ENCODE measurements around the gene LIM2. TPM values are rescaled to one million over a fixed set of nuclear protein-coding genes. Genes with fewer than 3 reads are reported as not detected.
"Not testable (repeated sequence)": the region's sequence is repeated elsewhere in the genome, so short reads cannot be mapped to it uniquely, and the experiment has no call there.

Gene LIM2
- total RNA-seq, 1 experiment from 2014 or later: not detected

DNA sequence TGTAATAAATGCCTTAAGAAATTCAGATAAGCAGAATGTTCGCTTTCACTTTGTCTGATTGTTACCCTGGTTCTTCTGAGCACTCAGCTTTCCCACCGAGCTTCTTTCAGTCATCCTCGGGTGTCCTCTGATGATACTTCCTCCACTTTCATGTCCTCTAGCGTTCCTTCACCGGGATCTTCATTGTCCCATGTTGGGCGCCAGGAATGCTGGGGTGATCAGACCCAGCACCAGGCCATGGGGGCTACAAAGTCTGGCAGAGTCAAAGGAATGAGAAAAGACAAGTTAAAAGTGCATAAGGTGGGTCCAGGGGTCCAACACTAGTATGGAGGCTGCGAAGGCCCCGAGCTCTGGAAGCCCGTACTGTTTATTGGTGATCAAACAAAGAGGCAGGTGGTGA lies 14.3 kb upstream of the LIM2 start:
- Histone ChIP-seq H3K4me3 (no peak overlapping the region), H3K36me3 (ENCODE audit: low read depth) (no peaks in the 10 kb centered on the region), H3K79me2 (ENCODE audit: low read depth) (no peaks in the 10 kb centered on the region), H3F3A (ENCODE audit: insufficient read depth, low read depth) (no peaks in the 10 kb centered on the region), H2AFZ (no peak overlapping the region), H3K27me3 (ENCODE audit: insufficient read depth, low read depth) (no peaks in the 10 kb centered on the region), H3K9me2 (ENCODE audit: insufficient read depth) (no peaks in the 10 kb centered on the region), H3K4me2 (no peak overlapping the region), H3K27ac (no peak overlapping the region), H3K4me1 (replicated peaks; ENCODE audit: insufficient read depth) (no peaks in the 10 kb centered on the region), H3K9me3 (ENCODE audit: insufficient read depth, low read depth) (peaks cover 6% of the 10 kb centered on the region; the same call in 1 of the 2 replicates), H4K20me1 (ENCODE audit: insufficient read depth) (no peaks in the 10 kb centered on the region)
- ChIA-PET CTCF (no interaction called here), POLR2A (ENCODE audit: unreplicated experiment) (interaction anchor here (1.0 kb wide), 1 partner anchor 33 kb away, joined by 3 read pairs; no protein-coding TSS in a partner anchor)
- no peak for TF ChIP-seq EZH2 (IDR thresholded peaks at IDR 0.05; ENCODE audit: low read depth)
- TF ChIP-seq, protein P1, sequence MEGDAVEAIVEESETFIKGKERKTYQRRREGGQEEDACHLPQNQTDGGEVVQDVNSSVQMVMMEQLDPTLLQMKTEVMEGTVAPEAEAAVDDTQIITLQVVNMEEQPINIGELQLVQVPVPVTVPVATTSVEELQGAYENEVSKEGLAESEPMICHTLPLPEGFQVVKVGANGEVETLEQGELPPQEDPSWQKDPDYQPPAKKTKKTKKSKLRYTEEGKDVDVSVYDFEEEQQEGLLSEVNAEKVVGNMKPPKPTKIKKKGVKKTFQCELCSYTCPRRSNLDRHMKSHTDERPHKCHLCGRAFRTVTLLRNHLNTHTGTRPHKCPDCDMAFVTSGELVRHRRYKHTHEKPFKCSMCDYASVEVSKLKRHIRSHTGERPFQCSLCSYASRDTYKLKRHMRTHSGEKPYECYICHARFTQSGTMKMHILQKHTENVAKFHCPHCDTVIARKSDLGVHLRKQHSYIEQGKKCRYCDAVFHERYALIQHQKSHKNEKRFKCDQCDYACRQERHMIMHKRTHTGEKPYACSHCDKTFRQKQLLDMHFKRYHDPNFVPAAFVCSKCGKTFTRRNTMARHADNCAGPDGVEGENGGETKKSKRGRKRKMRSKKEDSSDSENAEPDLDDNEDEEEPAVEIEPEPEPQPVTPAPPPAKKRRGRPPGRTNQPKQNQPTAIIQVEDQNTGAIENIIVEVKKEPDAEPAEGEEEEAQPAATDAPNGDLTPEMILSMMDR (conservative IDR thresholded peaks at IDR 0.05): no peak
- no peak for DNase-seq
- intact Hi-C loops (cut with micrococcal nuclease; ENCODE audit: unreplicated experiment): no loop called here
- BruUV-seq (replicated peaks): no TSS peak

DNA sequence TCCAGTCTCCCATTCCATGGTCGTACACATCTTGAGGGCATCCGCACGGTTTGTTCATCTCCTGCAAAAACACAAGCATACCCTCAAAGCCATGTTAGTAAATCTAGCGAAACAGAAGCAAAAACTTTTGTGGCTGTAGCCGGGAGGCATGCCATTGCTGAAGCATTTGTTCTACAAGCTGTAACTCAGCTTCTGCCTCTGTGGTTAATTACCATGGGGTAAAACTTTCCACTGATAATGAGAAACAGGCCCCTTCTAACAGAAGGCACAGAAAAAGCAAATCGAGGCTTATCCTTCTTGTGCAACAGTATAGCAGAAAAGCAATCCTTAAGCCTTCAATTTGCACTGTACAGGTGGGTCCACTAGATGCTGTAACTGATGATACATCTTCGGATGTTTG lies 12.2 kb upstream of the LIM2 start:
- H2AFZ ChIP-seq; H3K4me3 ChIP-seq; BruUV-seq (replicated peaks); H3K4me2 ChIP-seq; H3K4me1 ChIP-seq (replicated peaks; ENCODE audit: insufficient read depth); H3F3A ChIP-seq (ENCODE audit: insufficient read depth, low read depth); DNase-seq; H3K36me3 ChIP-seq (ENCODE audit: low read depth); H4K20me1 ChIP-seq (ENCODE audit: insufficient read depth); CTCF ChIA-PET; H3K27me3 ChIP-seq (ENCODE audit: insufficient read depth, low read depth); H3K9me2 ChIP-seq (ENCODE audit: insufficient read depth); H3K27ac ChIP-seq; H3K9me3 ChIP-seq (ENCODE audit: insufficient read depth, low read depth); H3K79me2 ChIP-seq (ENCODE audit: low read depth); POLR2A ChIA-PET (ENCODE audit: unreplicated experiment): not testable (repeated sequence)
- intact Hi-C loops (cut with micrococcal nuclease; ENCODE audit: unreplicated experiment): loop anchor here (2.0 kb wide), 1 partner anchor 39 kb away; no protein-coding TSS in a partner anchor

DNA sequence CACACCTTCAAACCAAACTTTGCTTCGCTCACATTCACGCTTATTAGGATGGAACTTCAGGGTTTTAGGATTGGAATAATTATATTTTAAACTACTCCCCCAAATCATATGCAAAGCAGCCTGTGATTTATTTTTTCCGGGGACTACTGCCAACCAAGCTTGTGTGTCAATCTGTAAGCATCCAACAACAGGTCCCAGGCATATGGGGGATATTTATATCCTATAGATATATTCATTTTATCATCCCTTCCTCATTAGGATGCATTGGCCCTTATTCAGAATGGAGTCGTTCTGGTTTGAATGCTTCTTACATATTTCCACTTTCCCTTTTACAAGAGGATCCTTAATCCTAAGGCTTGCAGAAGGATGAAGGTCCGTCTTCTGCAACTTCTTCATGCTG lies 11.5 kb upstream of the LIM2 start:
- H3K79me2 ChIP-seq (ENCODE audit: low read depth): peaks cover 7% of the 10 kb centered on the region; the same call in 1 of the 2 replicates
- DNase-seq: no peak
- no peak for TF ChIP-seq EZH2 (IDR thresholded peaks at IDR 0.05; ENCODE audit: low read depth)
- TF ChIP-seq, protein P1 (conservative IDR thresholded peaks at IDR 0.05): no peak
- H4K20me1 ChIP-seq (ENCODE audit: insufficient read depth): no peaks in the 10 kb centered on the region
- no peaks in the 10 kb centered on the region for H3K27me3 ChIP-seq (ENCODE audit: insufficient read depth, low read depth)
- intact Hi-C loops (cut with micrococcal nuclease; ENCODE audit: unreplicated experiment): loop anchor here (2.0 kb wide), 1 partner anchor 40 kb away; no protein-coding TSS in a partner anchor
- H3K4me2 ChIP-seq: no peak overlapping the region
- no peaks in the 10 kb centered on the region for H3K36me3 ChIP-seq (ENCODE audit: low read depth)
- ChIA-PET CTCF (interaction anchor here (0.6 kb wide), 1 partner anchor 58 kb away, joined by 3 read pairs; no protein-coding TSS in a partner anchor), POLR2A (ENCODE audit: unreplicated experiment) (no interaction called here)
- H3K4me3 ChIP-seq: no peak overlapping the region
- H2AFZ ChIP-seq: no peak overlapping the region
- no peaks in the 10 kb centered on the region for H3K9me2 ChIP-seq (ENCODE audit: insufficient read depth)
- H3F3A ChIP-seq (ENCODE audit: insufficient read depth, low read depth): no peaks in the 10 kb centered on the region
- peaks cover 6% of the 10 kb centered on the region; the same call in 1 of the 2 replicates for H3K9me3 ChIP-seq (ENCODE audit: insufficient read depth, low read depth)
- BruUV-seq (replicated peaks): no TSS peak
- no peak overlapping the region for H3K27ac ChIP-seq
- peaks cover 10% of the 10 kb centered on the region for H3K4me1 ChIP-seq (replicated peaks; ENCODE audit: insufficient read depth)

All from PC-9 (cell line).